OCI-LY3 (cell line): ENCODE results near the gene RIMKLB.
"Not testable (repeated sequence)": the region's sequence is repeated elsewhere in the genome, so short reads cannot be mapped to it uniquely, and the experiment has no call there.

ENCODE experiments used
- EZH2phosphoT487 ChIP-seq: fragments of 200-600 bp; shearing (Covaris generic); IDR thresholded peaks from 2 replicates; pipeline ENCODE4 v1.6.1; 2018; ENCODE audit warnings: antibody characterized with exemption, mixed run types, low read depth
- TF ChIP-seq, protein P1 (sequence below): fragments of 200-600, 300-600 bp; sonication (generic); IDR thresholded peaks from 2 replicates; pipeline ENCODE4 v1.5.1; 2014; ENCODE audit warnings: antibody characterized with exemption, low read length, low read depth

DNA sequence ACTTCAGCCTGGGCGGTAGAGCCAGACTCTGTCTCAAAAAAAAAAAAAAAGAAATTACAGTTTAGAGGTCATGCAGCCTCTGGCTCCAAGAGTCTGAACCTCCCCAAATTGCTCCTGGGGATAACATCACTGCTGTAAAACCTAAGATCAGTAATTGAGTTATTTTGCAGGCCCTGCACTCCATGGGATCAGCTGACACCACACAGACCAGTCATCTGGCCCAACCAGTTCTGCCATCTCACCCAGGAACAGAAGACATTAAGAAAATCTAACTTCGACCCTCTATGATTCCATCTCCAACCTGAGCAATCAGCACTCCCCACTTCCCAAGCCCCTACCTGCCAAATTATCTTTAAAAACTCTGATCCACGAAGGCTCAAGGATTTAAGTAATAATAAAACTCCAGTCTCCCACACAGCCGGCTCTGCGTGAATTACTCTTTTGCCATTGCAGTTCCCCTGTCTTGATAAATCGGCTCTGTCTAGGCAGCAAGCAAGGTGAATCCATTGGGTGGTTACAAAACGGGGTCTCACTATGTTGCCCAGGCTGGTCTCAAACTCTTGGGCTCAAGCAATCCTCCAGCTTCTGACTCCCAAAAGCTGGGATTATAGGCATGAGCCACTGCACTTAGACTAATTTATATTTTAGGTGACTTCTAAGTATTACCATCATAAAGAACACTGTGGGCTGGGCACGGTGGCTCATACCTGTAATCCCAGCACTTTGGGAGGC lies 123.1 kb downstream of the RIMKLB start:
- TF ChIP-seq, protein P1, sequence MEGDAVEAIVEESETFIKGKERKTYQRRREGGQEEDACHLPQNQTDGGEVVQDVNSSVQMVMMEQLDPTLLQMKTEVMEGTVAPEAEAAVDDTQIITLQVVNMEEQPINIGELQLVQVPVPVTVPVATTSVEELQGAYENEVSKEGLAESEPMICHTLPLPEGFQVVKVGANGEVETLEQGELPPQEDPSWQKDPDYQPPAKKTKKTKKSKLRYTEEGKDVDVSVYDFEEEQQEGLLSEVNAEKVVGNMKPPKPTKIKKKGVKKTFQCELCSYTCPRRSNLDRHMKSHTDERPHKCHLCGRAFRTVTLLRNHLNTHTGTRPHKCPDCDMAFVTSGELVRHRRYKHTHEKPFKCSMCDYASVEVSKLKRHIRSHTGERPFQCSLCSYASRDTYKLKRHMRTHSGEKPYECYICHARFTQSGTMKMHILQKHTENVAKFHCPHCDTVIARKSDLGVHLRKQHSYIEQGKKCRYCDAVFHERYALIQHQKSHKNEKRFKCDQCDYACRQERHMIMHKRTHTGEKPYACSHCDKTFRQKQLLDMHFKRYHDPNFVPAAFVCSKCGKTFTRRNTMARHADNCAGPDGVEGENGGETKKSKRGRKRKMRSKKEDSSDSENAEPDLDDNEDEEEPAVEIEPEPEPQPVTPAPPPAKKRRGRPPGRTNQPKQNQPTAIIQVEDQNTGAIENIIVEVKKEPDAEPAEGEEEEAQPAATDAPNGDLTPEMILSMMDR, result not testable (repeated sequence)
- not testable (repeated sequence) for TF ChIP-seq EZH2phosphoT487
